GM13976 (cell line): ENCODE measurements around the gene ARHGEF4.

Experiments
- DNase-seq: peaks from one replicate; pipeline ENCODE4 v3.0.0; 2012; ENCODE audit warnings: low spot score
- CTCF ChIP-seq: IDR thresholded peaks from 2 replicates; pipeline ENCODE4 v1.5.1; 2012; ENCODE audit warnings: borderline replicate concordance, mild to moderate bottlenecking; ENCODE audit not compliant: insufficient read depth; ENCODE audit errors: extremely low read depth, missing control alignments, control extremely low read depth
- in situ Hi-C: fragments of 300-500 bp; cut with MboI; formaldehyde crosslinking; loops from one replicate; pipeline ENCODE4 v1.12.0; 2022; ENCODE audit warnings: low sequenced_read_pairs, mixed read lengths, inconsistent platforms; ENCODE audit not compliant: unreplicated experiment

Gene ARHGEF4

GRCh38 chr2:130843321-130843985, 6.7 kb downstream of the ARHGEF4 start:
- in situ Hi-C loops, result no loop called here
- no peak for DNase-seq
- no peak for TF ChIP-seq CTCF

- no peak for DNase-seq
- in situ Hi-C loops, result no loop called here
- TF ChIP-seq CTCF, result no peak
These were observed 7.4 kb downstream of the ARHGEF4 start for GRCh38 chr2:130844161-130844560.

GRCh38 chr2:130845505-130846085, 8.9 kb downstream of the ARHGEF4 start:
- TF ChIP-seq CTCF, result no peak
- in situ Hi-C loops, result no loop called here
- DNase-seq, result no peak

- DNase-seq, result no peak
- TF ChIP-seq CTCF, result no peak
- in situ Hi-C loops, result no loop called here
These were observed 9.5 kb downstream of the ARHGEF4 start for GRCh38 chr2:130846233-130846632.

- in situ Hi-C loops, result no loop called here
- no peak for TF ChIP-seq CTCF
- DNase-seq, result no peak
These were observed 10.1 kb downstream of the ARHGEF4 start for GRCh38 chr2:130846686-130847375.

- no peak for TF ChIP-seq CTCF
- DNase-seq, result no peak
- in situ Hi-C loops, result no loop called here
These were observed 11.2 kb downstream of the ARHGEF4 start for GRCh38 chr2:130847776-130848525.
